B cell (primary cell): ENCODE data around the gene CNTN4. TPM values are rescaled to one million over a fixed set of nuclear protein-coding genes. Genes with fewer than 3 reads are reported as not detected.
"Not testable (repeated sequence)": the region's sequence is repeated elsewhere in the genome, so short reads cannot be mapped to it uniquely, and the experiment has no call there.

ENCODE experiments used
- ATAC-seq: fragments of 200-7000 bp; cut with Tn5 transposase; one replicate; pipeline ENCODE4 v1.10.0; 2021; ENCODE audit warnings: low read depth, mild to moderate bottlenecking, moderate number of reproducible peaks, moderate library complexity
- CTCF ChIA-PET: fragments of 350-600 bp; sonication (Branson Sonifier 250); formaldehyde crosslinking; loops from one replicate; lab custom pipeline; 2021; ENCODE audit warnings: antibody characterized with exemption, inconsistent platforms; lab: Charles Lee
- POLR2A ChIA-PET: fragments of 350-600 bp; sonication (Branson Sonifier 250); formaldehyde crosslinking; loops from one replicate; lab custom pipeline; 2021; ENCODE audit warnings: antibody characterized with exemption; lab: Charles Lee
- DNase-seq: peaks from one replicate; pipeline ENCODE4 v3.0.0; 2013
- H2AFZ ChIP-seq: 2 replicates; pipeline ENCODE4 v1.6.1; 2012; ENCODE audit warnings: mild to moderate bottlenecking, low read depth, low read length; ENCODE audit not compliant: insufficient read depth, poor library complexity, severe bottlenecking
- H3K27ac ChIP-seq, 2 donors: 1 replicate in 1 of 2; 2 replicates in 1 of 2; pipeline ENCODE4 v1.5.1; 2012 to 2013; ENCODE audit warnings: low read length in 2 of 2, mild to moderate bottlenecking in 2 of 2, moderate library complexity in 1 of 2
- H3K27me3 ChIP-seq, 4 experiments: fragments of 200-600 bp in 1 of 4; sonication (generic) in 1 of 4; replicated peaks in 1 of 4; 1 replicate in 2 of 4; 2 replicates in 2 of 4; pipeline versions ENCODE4 v1.6.1 to v1.7.0; 2013 to 2016; ENCODE audit warnings: low read length in 3 of 4, mild to moderate bottlenecking in 2 of 4, mixed read lengths in 1 of 4, moderate library complexity in 1 of 4; ENCODE audit not compliant: insufficient read depth in 4 of 4, control insufficient read depth in 3 of 4; ENCODE audit errors: control extremely low read depth in 1 of 4
- H3K36me3 ChIP-seq, 2 experiments: replicated peaks in 1 of 2; 1 replicate in 1 of 2; 2 replicates in 1 of 2; pipeline versions ENCODE4 v1.6.1 to v1.7.1; 2013; ENCODE audit warnings: low read length in 1 of 2; ENCODE audit not compliant: insufficient read depth in 2 of 2, control insufficient read depth in 1 of 2; ENCODE audit errors: control extremely low read depth in 1 of 2, extremely low read depth in 1 of 2
- H3K4me1 ChIP-seq, 2 donors: fragments of 200-600 bp in 1 of 2; sonication (generic) in 1 of 2; 1 replicate in 1 of 2; 2 replicates in 1 of 2; pipeline versions ENCODE4 v1.5.1 to v1.6.1; 2013 to 2017; ENCODE audit warnings: low read length in 2 of 2; ENCODE audit not compliant: control insufficient read depth in 2 of 2, insufficient read depth in 2 of 2
- H3K4me2 ChIP-seq: replicated peaks from 2 replicates; pipeline ENCODE3; 2012; ENCODE audit warnings: mild to moderate bottlenecking, low read depth, low read length; ENCODE audit not compliant: poor library complexity, severe bottlenecking
- H3K4me3 ChIP-seq, 5 experiments: fragments of 200-600 bp in 1 of 5; sonication (generic) in 1 of 5; 1 replicate in 3 of 5; 2 replicates in 2 of 5; pipeline versions ENCODE4 v1.5.1 to v1.7.0; 2011 to 2016; ENCODE audit warnings: low read length in 4 of 5, mild to moderate bottlenecking in 4 of 5, low read depth in 2 of 5, control low read depth in 1 of 5, moderate library complexity in 1 of 5; ENCODE audit not compliant: insufficient read depth in 1 of 5; ENCODE audit errors: control extremely low read depth in 1 of 5, extremely low read depth in 1 of 5
- H3K79me2 ChIP-seq: fragments of 200-600 bp; sonication (generic); one replicate; pipeline ENCODE4 v1.6.0; 2016; ENCODE audit warnings: low read length; ENCODE audit not compliant: control insufficient read depth, insufficient read depth
- H3K9ac ChIP-seq: fragments of 200-600 bp; sonication (generic); 2 replicates; pipeline ENCODE4 v1.6.1; 2017; ENCODE audit warnings: mild to moderate bottlenecking, low read length, moderate library complexity
- H3K9me3 ChIP-seq, 3 donors: one replicate each; pipeline versions ENCODE4 v1.6.1 to v1.7.1; 2013; ENCODE audit warnings: low read length in 2 of 3; ENCODE audit not compliant: control insufficient read depth in 2 of 3, insufficient read depth in 1 of 3; ENCODE audit errors: control extremely low read depth in 1 of 3
- H4K20me1 ChIP-seq: 2 replicates; pipeline ENCODE4 v1.6.0; 2012; ENCODE audit warnings: mild to moderate bottlenecking, low read length; ENCODE audit not compliant: insufficient read depth, control insufficient read depth, poor library complexity, severe bottlenecking
- H3K27ac Mint-ChIP-seq: one replicate; pipeline ENCODE4 v1.8.0; 2021; ENCODE audit warnings: mixed read lengths
- H3K27me3 Mint-ChIP-seq: one replicate; pipeline ENCODE4 v1.8.0; 2021; ENCODE audit warnings: mixed read lengths
- H3K4me1 Mint-ChIP-seq: one replicate; pipeline ENCODE4 v1.8.0; 2021; ENCODE audit warnings: mixed read lengths
- H3K4me3 Mint-ChIP-seq: one replicate; pipeline ENCODE4 v1.8.0; 2021; ENCODE audit warnings: mixed read lengths
- H3K9me3 Mint-ChIP-seq: one replicate; pipeline ENCODE4 v1.8.0; 2022; ENCODE audit warnings: mixed read lengths; ENCODE audit not compliant: insufficient read depth
- CTCF ChIP-seq: fragments of 200-600 bp; IDR thresholded peaks from one replicate; pipeline ENCODE4 v1.8.0; 2022; ENCODE audit warnings: antibody characterized with exemption, mild to moderate bottlenecking
- EZH2 ChIP-seq: IDR thresholded peaks from 2 replicates; pipeline ENCODE4 v1.6.1; 2012; ENCODE audit warnings: borderline replicate concordance, low read depth, mild to moderate bottlenecking, moderate library complexity, low read length; ENCODE audit not compliant: insufficient read depth, poor library complexity, severe bottlenecking
- WGBS: methylation state at CpG from one replicate; pipeline ENCODE4 v1.1.5; 2013; ENCODE audit warnings: missing lambda C conversion rate; ENCODE audit not compliant: insufficient coverage; 5-methylcytosine and 5-hydroxymethylcytosine counted together
- intact Hi-C: fragments of 100-400 bp; cut with micrococcal nuclease; formaldehyde crosslinking; loops from one replicate; pipeline ENCODE4 v1.10.0; 2022
- polyA plus RNA-seq: library from polyadenylated mRNA; depleted of rRNA; stranded (reverse); fragments of >200 nt; gene quantifications from 2 replicates; pipeline ENCODE4 v1.2.3, GENCODE V29; 2012
- total RNA-seq, 2 donors: library from RNA; stranded (reverse); fragments of 120-200 nt in 1 of 2; gene quantifications; 1 replicate in 1 of 2; 2 replicates in 1 of 2; pipeline versions ENCODE4 v1.2.3 to v1.2.4, GENCODE V29; 2013 to 2022

The CNTN4 gene
- total and polyA plus RNA-seq, 2 donors (not counting 1 experiment from before 2014, with no cell fraction given): 0.05 TPM; not detected in 1

- 80% methylated on average over 1 of the region's 4 CpGs for WGBS
- Histone ChIP-seq H3K4me2 (no peak overlapping the region), H3K27ac (no peak overlapping the region), H3K79me2 (no peaks in the 10 kb centered on the region), H3K36me3 (no peaks in the 10 kb centered on the region), H3K9me3 (no peaks in the 10 kb centered on the region), H3K4me1 (no peaks in the 10 kb centered on the region), H4K20me1 (no peaks in the 10 kb centered on the region), H3K4me3 (no peak overlapping the region), H3K9ac (no peak overlapping the region), H2AFZ (no peak overlapping the region), H3K27me3 (no peaks in the 10 kb centered on the region)
- no peak for DNase-seq
- no peak for TF ChIP-seq CTCF
- TF ChIP-seq EZH2: no peak
- H3K4me1 Mint-ChIP-seq: no peaks in the 10 kb centered on the region
- no peaks in the 10 kb centered on the region for H3K27me3 Mint-ChIP-seq
- no peak overlapping the region for H3K4me3 Mint-ChIP-seq
- ChIA-PET CTCF (no interaction called here), POLR2A (no interaction called here)
- intact Hi-C loops: no loop called here
- H3K27ac Mint-ChIP-seq: no peak overlapping the region
- ATAC-seq: no peak
- no peaks in the 10 kb centered on the region for H3K9me3 Mint-ChIP-seq
Measured at GRCh38 chr3:2819571-2819970, 720.9 kb downstream of the CNTN4 start.

GRCh38 chr3:2820982-2821381, 722.3 kb downstream of the CNTN4 start:
- 100% methylated on average over 1 of the region's 5 CpGs for WGBS
- H3K4me1 ChIP-seq, H3K27ac Mint-ChIP-seq, H3K4me1 Mint-ChIP-seq, H3K27ac ChIP-seq, H3K27me3 Mint-ChIP-seq, CTCF ChIA-PET, ATAC-seq, H3K4me3 ChIP-seq, DNase-seq, H2AFZ ChIP-seq, H3K9me3 Mint-ChIP-seq, H3K36me3 ChIP-seq, H4K20me1 ChIP-seq, POLR2A ChIA-PET, intact Hi-C loops, H3K9ac ChIP-seq, H3K27me3 ChIP-seq, H3K79me2 ChIP-seq, H3K9me3 ChIP-seq, H3K4me2 ChIP-seq, H3K4me3 Mint-ChIP-seq: not testable (repeated sequence)
